ENCODE measurements around the gene ZNF740. TPM values are rescaled to one million over a fixed set of nuclear protein-coding genes. Genes with fewer than 3 reads are reported as not detected.

Gene ZNF740
- polyA plus RNA-seq, 1 donor = 23.7 TPM

- DNase-seq = no peak
- Histone ChIP-seq H3K9me3 (ENCODE audit: control insufficient read depth, low read depth, low read length) (peaks cover 4% of the 10 kb centered on the region), H3K4me1 (ENCODE audit: control insufficient read depth, insufficient read depth, low read length) (peaks cover 6% of the 10 kb centered on the region), H3K4me3 (ENCODE audit: low read length) (no peak overlapping the region), H3K27ac (ENCODE audit: low read length) (no peak overlapping the region), H3K36me3 (ENCODE audit: control insufficient read depth, insufficient read depth, low read length) (peaks cover 18% of the 10 kb centered on the region), H3K27me3 (ENCODE audit: control insufficient read depth, insufficient read depth, low read length) (peaks cover 5% of the 10 kb centered on the region)
- WGBS (ENCODE audit: insufficient coverage, low lambda C conversion rate) = 60% methylated on average over 3 of the region's 11 CpGs
Measured at GRCh38 chr12:53193985-53194716, 13.6 kb downstream of the ZNF740 start.

GRCh38 chr12:53194973-53195372 lies 14.5 kb downstream of the ZNF740 start:
- Histone ChIP-seq H3K4me3 (ENCODE audit: low read length) (no peak overlapping the region), H3K27me3 (ENCODE audit: control insufficient read depth, insufficient read depth, low read length) (peaks cover 5% of the 10 kb centered on the region), H3K27ac (ENCODE audit: low read length) (no peak overlapping the region), H3K9me3 (ENCODE audit: control insufficient read depth, low read depth, low read length) (peaks cover 4% of the 10 kb centered on the region), H3K36me3 (ENCODE audit: control insufficient read depth, insufficient read depth, low read length) (peaks cover 15% of the 10 kb centered on the region), H3K4me1 (ENCODE audit: control insufficient read depth, insufficient read depth, low read length) (peaks cover 5% of the 10 kb centered on the region)
- DNase-seq = no peak
- no CpG with 5 or more reads among the region's 1 CpG for WGBS (ENCODE audit: insufficient coverage, low lambda C conversion rate)

- no peak overlapping the region for H3K27ac ChIP-seq (ENCODE audit: low read length)
- peaks cover 14% of the 10 kb centered on the region for H3K36me3 ChIP-seq (ENCODE audit: control insufficient read depth, insufficient read depth, low read length)
- 57% methylated on average over 1 of the region's 10 CpGs for WGBS (ENCODE audit: insufficient coverage, low lambda C conversion rate)
- H3K4me3 ChIP-seq (ENCODE audit: low read length) = no peak overlapping the region
- peaks cover 4% of the 10 kb centered on the region for H3K9me3 ChIP-seq (ENCODE audit: control insufficient read depth, low read depth, low read length)
- DNase-seq = no peak
- no peaks in the 10 kb centered on the region for H3K4me1 ChIP-seq (ENCODE audit: control insufficient read depth, insufficient read depth, low read length)
- peaks cover 5% of the 10 kb centered on the region for H3K27me3 ChIP-seq (ENCODE audit: control insufficient read depth, insufficient read depth, low read length)
Measured at GRCh38 chr12:53195516-53196420, 15.2 kb downstream of the ZNF740 start.

GRCh38 chr12:53196486-53196885 lies 16.0 kb downstream of the ZNF740 start:
- no CpG with 5 or more reads among the region's 14 CpGs for WGBS (ENCODE audit: insufficient coverage, low lambda C conversion rate)

GRCh38 chr12:53197011-53197640 lies 16.6 kb downstream of the ZNF740 start:
- Histone ChIP-seq H3K4me1 (ENCODE audit: control insufficient read depth, insufficient read depth, low read length) (peaks cover 4% of the 10 kb centered on the region), H3K36me3 (ENCODE audit: control insufficient read depth, insufficient read depth, low read length) (peaks cover 6% of the 10 kb centered on the region), H3K27ac (ENCODE audit: low read length) (no peak overlapping the region), H3K4me3 (ENCODE audit: low read length) (no peak overlapping the region), H3K27me3 (ENCODE audit: control insufficient read depth, insufficient read depth, low read length) (peaks cover 5% of the 10 kb centered on the region), H3K9me3 (ENCODE audit: control insufficient read depth, low read depth, low read length) (peaks cover 4% of the 10 kb centered on the region)
- DNase-seq = no peak
- WGBS (ENCODE audit: insufficient coverage, low lambda C conversion rate) = 80% methylated on average over 3 of the region's 19 CpGs

More at GRCh38 chr12:53196486-53196885, 16.0 kb downstream of the ZNF740 start:
- Histone ChIP-seq H3K27me3 (ENCODE audit: control insufficient read depth, insufficient read depth, low read length) (peaks cover 5% of the 10 kb centered on the region), H3K4me1 (ENCODE audit: control insufficient read depth, insufficient read depth, low read length) (peaks cover 2% of the 10 kb centered on the region), H3K4me3 (ENCODE audit: low read length) (no peak overlapping the region), H3K36me3 (ENCODE audit: control insufficient read depth, insufficient read depth, low read length) (peaks cover 8% of the 10 kb centered on the region), H3K9me3 (ENCODE audit: control insufficient read depth, low read depth, low read length) (peaks cover 4% of the 10 kb centered on the region), H3K27ac (ENCODE audit: low read length) (no peak overlapping the region)
- DNase-seq = no peak

GRCh38 chr12:53198486-53199110 lies 18.1 kb downstream of the ZNF740 start:
- WGBS (ENCODE audit: insufficient coverage, low lambda C conversion rate) = no CpG with 5 or more reads among the region's 5 CpGs
- DNase-seq = no peak
- no peaks in the 10 kb centered on the region for H3K36me3 ChIP-seq (ENCODE audit: control insufficient read depth, insufficient read depth, low read length)
- no peak overlapping the region for H3K27ac ChIP-seq (ENCODE audit: low read length)
- peaks cover 4% of the 10 kb centered on the region for H3K4me1 ChIP-seq (ENCODE audit: control insufficient read depth, insufficient read depth, low read length)
- no peak overlapping the region for H3K4me3 ChIP-seq (ENCODE audit: low read length)
- peaks cover 4% of the 10 kb centered on the region for H3K9me3 ChIP-seq (ENCODE audit: control insufficient read depth, low read depth, low read length)
- peaks cover 5% of the 10 kb centered on the region for H3K27me3 ChIP-seq (ENCODE audit: control insufficient read depth, insufficient read depth, low read length)

GRCh38 chr12:53199700-53200099 lies 19.2 kb downstream of the ZNF740 start:
- Histone ChIP-seq H3K4me1 (ENCODE audit: control insufficient read depth, insufficient read depth, low read length) (peaks cover 4% of the 10 kb centered on the region), H3K4me3 (ENCODE audit: low read length) (no peak overlapping the region), H3K9me3 (ENCODE audit: control insufficient read depth, low read depth, low read length) (peaks cover 4% of the 10 kb centered on the region), H3K27ac (ENCODE audit: low read length) (no peak overlapping the region), H3K36me3 (ENCODE audit: control insufficient read depth, insufficient read depth, low read length) (no peaks in the 10 kb centered on the region), H3K27me3 (ENCODE audit: control insufficient read depth, insufficient read depth, low read length) (peaks cover 5% of the 10 kb centered on the region)
- 86% methylated on average over 1 of the region's 3 CpGs for WGBS (ENCODE audit: insufficient coverage, low lambda C conversion rate)
- no peak for DNase-seq

- WGBS (ENCODE audit: insufficient coverage, low lambda C conversion rate) = no CpG with 5 or more reads among the region's 2 CpGs
- peaks cover 4% of the 10 kb centered on the region for H3K9me3 ChIP-seq (ENCODE audit: control insufficient read depth, low read depth, low read length)
- H3K36me3 ChIP-seq (ENCODE audit: control insufficient read depth, insufficient read depth, low read length) = no peaks in the 10 kb centered on the region
- no peak for DNase-seq
- H3K27me3 ChIP-seq (ENCODE audit: control insufficient read depth, insufficient read depth, low read length) = peaks cover 5% of the 10 kb centered on the region
- peaks cover 4% of the 10 kb centered on the region for H3K4me1 ChIP-seq (ENCODE audit: control insufficient read depth, insufficient read depth, low read length)
- no peak overlapping the region for H3K4me3 ChIP-seq (ENCODE audit: low read length)
- H3K27ac ChIP-seq (ENCODE audit: low read length) = no peak overlapping the region
Measured at GRCh38 chr12:53200107-53200457, 19.6 kb downstream of the ZNF740 start.

GRCh38 chr12:53200458-53201176 lies 20.1 kb downstream of the ZNF740 start:
- Histone ChIP-seq H3K27ac (ENCODE audit: low read length) (no peak overlapping the region), H3K9me3 (ENCODE audit: control insufficient read depth, low read depth, low read length) (peaks cover 4% of the 10 kb centered on the region), H3K27me3 (ENCODE audit: control insufficient read depth, insufficient read depth, low read length) (peaks cover 5% of the 10 kb centered on the region), H3K4me1 (ENCODE audit: control insufficient read depth, insufficient read depth, low read length) (peaks cover 4% of the 10 kb centered on the region), H3K4me3 (ENCODE audit: low read length) (no peak overlapping the region), H3K36me3 (ENCODE audit: control insufficient read depth, insufficient read depth, low read length) (no peaks in the 10 kb centered on the region)
- no CpG with 5 or more reads among the region's 10 CpGs for WGBS (ENCODE audit: insufficient coverage, low lambda C conversion rate)
- no peak for DNase-seq

Measured in large intestine (tissue), 3 donors.